Activated T-cell treated with anti-CD3 and anti-CD28 coated beads, Interleukin-2, amount 50 U/mL, for 4 hours (primary cell): Measurements from ENCODE around the gene TSPAN7. TPM values are rescaled to one million over a fixed set of nuclear protein-coding genes. Genes with fewer than 3 reads are reported as not detected.

Source experiments
- ATAC-seq, 2 donors: fragments of 200-7000 bp; cut with Tn5 transposase; one replicate each; pipeline ENCODE4 v1.10.0; 2021
- DNase-seq: peaks from one replicate; pipeline ENCODE4 v3.0.0-alpha.2; 2020
- H3K27me3 Mint-ChIP-seq: one replicate; pipeline ENCODE4 v1.8.0; 2021; ENCODE audit warnings: low read depth, mixed read lengths
- H3K36me3 Mint-ChIP-seq: one replicate; pipeline ENCODE4 v1.8.0; 2022; ENCODE audit warnings: mixed read lengths; ENCODE audit not compliant: insufficient read depth
- H3K4me1 Mint-ChIP-seq: one replicate; pipeline ENCODE4 v1.8.0; 2021; ENCODE audit warnings: low read depth, mixed read lengths
- H3K4me3 Mint-ChIP-seq: one replicate; pipeline ENCODE4 v1.8.0; 2021; ENCODE audit warnings: mild to moderate bottlenecking, moderate library complexity, mixed read lengths
- H3K9me3 Mint-ChIP-seq: one replicate; pipeline ENCODE4 v1.8.0; 2021; ENCODE audit warnings: mixed read lengths
- total RNA-seq, 3 donors: library from RNA; stranded (reverse); gene quantifications; one replicate each; pipeline ENCODE4 v1.2.1, GENCODE V29; 2021

The TSPAN7 gene
- total RNA-seq, 3 donors from 2014 or later = 0.18 to 0.29 TPM; not detected in 1

GRCh38 chrX:38646129-38646528 lies 84.8 kb downstream of the TSPAN7 start:
- peaks cover 2% of the 10 kb centered on the region for H3K27me3 Mint-ChIP-seq
- H3K36me3 Mint-ChIP-seq = no peaks in the 10 kb centered on the region
- DNase-seq (no peak), ATAC-seq (no peak)
- H3K9me3 Mint-ChIP-seq = no peaks in the 10 kb centered on the region
- no peaks in the 10 kb centered on the region for H3K4me1 Mint-ChIP-seq
- no peak overlapping the region for H3K4me3 Mint-ChIP-seq

DNA sequence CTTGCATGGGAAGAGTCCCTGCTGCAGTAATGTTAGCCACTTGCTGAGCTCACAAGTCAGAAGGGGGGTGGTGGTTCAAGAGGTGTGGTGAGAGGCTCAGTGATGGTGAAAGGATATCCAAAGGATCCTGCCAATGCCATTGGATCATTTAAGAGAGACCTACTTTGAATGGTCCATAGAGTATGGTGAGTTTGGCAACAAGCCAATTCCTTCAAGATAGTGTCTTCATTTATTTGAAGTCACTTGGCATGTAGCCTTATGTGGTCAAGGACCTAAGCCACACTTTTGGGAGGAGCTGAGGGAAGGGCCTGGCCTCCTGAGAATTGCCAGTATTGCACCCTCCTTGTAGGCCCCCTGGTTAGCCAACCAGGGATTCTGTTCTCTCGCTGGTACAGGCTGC lies 87.9 kb downstream of the TSPAN7 start:
- Mint-ChIP-seq H3K36me3 (no peaks in the 10 kb centered on the region), H3K9me3 (no peaks in the 10 kb centered on the region), H3K4me3 (no peak overlapping the region), H3K27me3 (no peaks in the 10 kb centered on the region), H3K4me1 (no peaks in the 10 kb centered on the region)
- ATAC-seq (no peak), DNase-seq (no peak)

- H3K9me3 Mint-ChIP-seq = no peaks in the 10 kb centered on the region
- no peaks in the 10 kb centered on the region for H3K27me3 Mint-ChIP-seq
- H3K4me1 Mint-ChIP-seq = no peaks in the 10 kb centered on the region
- DNase-seq (no peak), ATAC-seq (no peak)
- no peak overlapping the region for H3K4me3 Mint-ChIP-seq
- H3K36me3 Mint-ChIP-seq = no peaks in the 10 kb centered on the region
Measured at GRCh38 chrX:38649674-38650647, 88.6 kb downstream of the TSPAN7 start.

GRCh38 chrX:38651625-38652601 lies 90.6 kb downstream of the TSPAN7 start:
- Mint-ChIP-seq H3K4me3 (no peak overlapping the region), H3K36me3 (no peaks in the 10 kb centered on the region), H3K27me3 (no peaks in the 10 kb centered on the region), H3K4me1 (no peaks in the 10 kb centered on the region), H3K9me3 (no peaks in the 10 kb centered on the region)
- DNase-seq (no peak), ATAC-seq (no peak)

- no peaks in the 10 kb centered on the region for H3K27me3 Mint-ChIP-seq
- H3K36me3 Mint-ChIP-seq = no peaks in the 10 kb centered on the region
Measured at GRCh38 chrX:38652934-38653442, 91.6 kb downstream of the TSPAN7 start.

DNA sequence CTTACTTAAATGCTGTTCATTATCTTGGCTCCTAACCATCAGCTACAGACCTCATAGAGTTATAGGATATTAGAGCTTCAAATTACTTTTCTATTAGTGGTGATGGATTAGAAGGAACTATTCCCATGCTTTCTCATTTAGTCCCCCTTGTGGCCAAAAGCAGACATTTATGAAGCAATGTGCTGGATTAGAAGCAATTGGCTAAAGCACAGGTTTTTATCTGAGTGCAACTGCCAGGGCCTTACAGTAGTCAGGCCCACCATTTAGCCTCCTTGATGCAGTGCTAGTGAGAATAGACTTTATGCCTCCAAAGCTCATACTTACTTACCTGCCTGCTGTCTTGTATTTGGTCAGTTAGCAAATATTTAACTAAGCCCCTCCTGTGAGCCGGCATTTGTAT lies 93.0 kb downstream of the TSPAN7 start:
- DNase-seq (no peak), ATAC-seq (no peak)
- Mint-ChIP-seq H3K4me3 (no peak overlapping the region), H3K36me3 (no peaks in the 10 kb centered on the region), H3K4me1 (no peaks in the 10 kb centered on the region), H3K27me3 (no peaks in the 10 kb centered on the region), H3K9me3 (no peaks in the 10 kb centered on the region)

More at GRCh38 chrX:38652934-38653442, 91.6 kb downstream of the TSPAN7 start:
- ATAC-seq = no peak
- H3K4me3 Mint-ChIP-seq = no peak overlapping the region
- H3K9me3 Mint-ChIP-seq = no peaks in the 10 kb centered on the region
- H3K4me1 Mint-ChIP-seq = no peaks in the 10 kb centered on the region
- DNase-seq = no peak

DNA sequence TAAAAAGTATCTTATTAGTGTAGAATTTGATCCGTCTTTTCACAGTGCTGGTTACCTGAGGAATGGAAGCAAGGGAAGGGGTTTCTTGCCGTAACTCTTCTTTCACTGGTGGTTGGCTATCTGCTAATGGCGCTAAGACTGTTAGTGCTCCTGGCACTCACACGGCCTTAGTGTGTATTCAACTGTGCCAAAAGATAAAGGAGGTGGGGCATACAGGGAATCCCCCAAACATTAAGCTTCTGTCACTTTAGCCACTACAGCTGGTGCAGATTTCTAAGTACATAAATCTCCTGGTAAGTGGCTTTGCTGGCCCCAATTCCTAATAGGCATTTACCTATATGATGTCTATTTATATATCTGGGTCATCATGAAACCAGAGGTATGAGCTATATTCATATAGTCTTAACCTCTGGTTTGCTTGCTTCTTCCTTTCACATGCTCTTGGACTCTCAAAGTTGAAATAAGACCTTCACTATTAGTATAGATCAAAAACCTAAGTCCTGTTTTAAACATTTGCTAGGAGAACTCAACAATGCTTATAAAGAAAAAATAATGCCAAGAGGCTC lies 95.1 kb downstream of the TSPAN7 start:
- H3K4me3 Mint-ChIP-seq = no peak overlapping the region
- ATAC-seq = no peak

GRCh38 chrX:38657562-38657961 lies 96.2 kb downstream of the TSPAN7 start:
- ATAC-seq (no peak), DNase-seq (no peak)
- H3K9me3 Mint-ChIP-seq = no peaks in the 10 kb centered on the region
- no peaks in the 10 kb centered on the region for H3K27me3 Mint-ChIP-seq
- H3K36me3 Mint-ChIP-seq = no peaks in the 10 kb centered on the region
- no peak overlapping the region for H3K4me3 Mint-ChIP-seq
- H3K4me1 Mint-ChIP-seq = no peaks in the 10 kb centered on the region

More for the DNA sequence above, 95.1 kb downstream of the TSPAN7 start:
- Mint-ChIP-seq H3K36me3 (no peaks in the 10 kb centered on the region), H3K27me3 (no peaks in the 10 kb centered on the region), H3K9me3 (no peaks in the 10 kb centered on the region), H3K4me1 (no peaks in the 10 kb centered on the region)
- no peak for DNase-seq

DNA sequence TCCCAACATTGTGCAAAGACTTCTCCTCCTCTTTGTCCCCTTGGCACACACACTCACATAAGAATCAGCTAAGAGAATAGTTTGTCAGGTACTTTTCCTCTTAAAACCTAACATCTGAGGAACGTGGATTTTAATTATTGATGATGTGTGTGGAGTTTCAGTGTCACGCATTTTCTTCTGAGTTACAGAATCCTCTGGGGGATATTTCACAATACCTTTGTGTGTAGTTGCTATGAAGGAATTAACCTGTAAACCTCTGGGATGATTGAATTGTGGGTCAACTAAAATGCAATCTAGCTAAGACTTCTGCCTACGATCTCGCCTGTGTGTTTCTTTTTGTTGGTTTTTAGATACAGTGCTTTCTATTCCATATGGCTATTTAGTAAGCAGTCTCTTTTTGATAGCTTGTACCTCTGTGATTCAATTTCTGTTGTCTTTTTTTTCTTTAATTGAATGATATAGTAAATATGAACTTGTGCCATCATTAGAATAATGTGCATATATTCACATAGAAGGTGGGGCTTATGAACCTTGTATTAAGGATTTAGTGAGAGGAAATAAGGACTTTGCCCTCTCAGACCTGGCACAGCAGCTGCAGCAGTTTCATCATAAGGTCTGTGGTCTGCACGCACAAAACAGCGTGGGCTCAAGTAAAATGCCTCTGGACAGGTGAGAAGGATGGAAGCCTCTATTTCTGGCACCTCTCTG lies 99.2 kb downstream of the TSPAN7 start:
- Mint-ChIP-seq H3K4me3 (no peak overlapping the region), H3K36me3 (no peaks in the 10 kb centered on the region), H3K4me1 (no peaks in the 10 kb centered on the region), H3K9me3 (no peaks in the 10 kb centered on the region), H3K27me3 (no peaks in the 10 kb centered on the region)
- ATAC-seq (no peak), DNase-seq (no peak)

DNA sequence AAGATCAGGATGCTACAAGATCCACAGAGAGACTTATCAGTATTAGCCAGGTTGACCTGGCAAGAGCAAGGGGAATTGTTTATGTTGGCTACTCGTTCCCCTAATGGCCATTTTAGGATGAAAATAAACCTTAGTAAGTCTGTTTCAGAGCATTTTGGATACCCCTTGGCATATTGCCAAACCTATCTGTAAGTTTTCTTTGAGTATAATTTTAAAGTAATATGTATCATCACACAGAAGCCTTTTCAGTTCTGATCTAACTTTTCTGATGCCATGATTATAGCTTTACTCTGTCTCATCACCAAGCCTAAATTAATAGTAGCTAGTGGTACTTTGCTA lies 99.7 kb downstream of the TSPAN7 start:
- H3K4me1 Mint-ChIP-seq = no peaks in the 10 kb centered on the region
- no peak overlapping the region for H3K4me3 Mint-ChIP-seq
- DNase-seq (no peak), ATAC-seq (no peak)
- no peaks in the 10 kb centered on the region for H3K36me3 Mint-ChIP-seq
- no peaks in the 10 kb centered on the region for H3K9me3 Mint-ChIP-seq
- H3K27me3 Mint-ChIP-seq = no peaks in the 10 kb centered on the region

DNA sequence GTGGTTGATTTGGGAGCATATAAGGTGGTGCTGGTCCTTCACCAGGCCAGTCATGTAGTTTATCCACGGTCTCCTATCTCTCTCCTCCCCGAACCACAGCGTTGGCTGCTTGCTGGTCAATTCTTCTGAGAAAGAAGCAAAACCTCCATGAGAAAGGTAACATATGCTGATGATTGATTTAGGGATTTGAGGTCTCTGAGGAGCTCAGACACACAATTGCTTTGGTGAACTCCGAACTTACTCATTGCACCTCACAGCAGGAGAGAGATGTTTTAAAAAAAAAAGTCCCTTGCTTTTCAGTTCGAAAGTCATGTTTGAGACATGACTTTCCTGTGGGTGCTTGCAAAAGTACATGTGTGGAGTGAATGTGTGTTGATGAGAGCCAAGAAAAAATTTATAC lies 100.2 kb downstream of the TSPAN7 start:
- no peak for ATAC-seq
- DNase-seq = no peak

DNA sequence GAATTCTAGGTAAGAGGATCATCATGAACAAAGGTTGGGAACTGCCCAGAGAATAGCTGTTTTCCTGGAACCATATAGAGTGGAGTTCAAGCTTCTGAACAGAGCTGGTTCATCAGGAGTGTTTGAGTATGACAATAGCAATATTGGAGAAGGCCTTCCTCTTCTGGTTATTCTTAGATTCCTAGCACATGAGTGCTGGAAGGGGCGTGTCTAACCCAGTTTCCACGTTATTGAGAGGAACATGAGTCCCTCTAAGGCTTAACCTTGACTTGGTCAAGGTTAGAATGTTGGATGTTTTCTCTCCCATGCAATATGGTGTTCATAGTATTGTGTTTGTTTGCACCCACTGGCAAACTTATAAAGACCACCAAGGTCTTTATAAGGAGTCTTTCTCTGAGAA lies 101.3 kb downstream of the TSPAN7 start:
- H3K4me3 Mint-ChIP-seq = no peak overlapping the region
- H3K27me3 Mint-ChIP-seq = no peaks in the 10 kb centered on the region
- no peaks in the 10 kb centered on the region for H3K4me1 Mint-ChIP-seq
- H3K9me3 Mint-ChIP-seq = no peaks in the 10 kb centered on the region
- H3K36me3 Mint-ChIP-seq = no peaks in the 10 kb centered on the region
- DNase-seq (no peak), ATAC-seq (no peak)

More for the DNA sequence above, 100.2 kb downstream of the TSPAN7 start:
- H3K36me3 Mint-ChIP-seq = no peaks in the 10 kb centered on the region
- no peaks in the 10 kb centered on the region for H3K27me3 Mint-ChIP-seq
- H3K4me3 Mint-ChIP-seq = no peak overlapping the region
- no peaks in the 10 kb centered on the region for H3K4me1 Mint-ChIP-seq
- H3K9me3 Mint-ChIP-seq = no peaks in the 10 kb centered on the region

- Mint-ChIP-seq H3K36me3 (no peaks in the 10 kb centered on the region), H3K27me3 (no peaks in the 10 kb centered on the region), H3K4me3 (no peak overlapping the region), H3K4me1 (no peaks in the 10 kb centered on the region), H3K9me3 (no peaks in the 10 kb centered on the region)
- ATAC-seq (no peak), DNase-seq (no peak)
Measured at GRCh38 chrX:38664285-38664684, 102.9 kb downstream of the TSPAN7 start.
